ENCODE results near the gene PPHLN1.
A peak's percentile ranks its signal among the peaks of the same experiment; 100 is the strongest.
"Not testable (repeated sequence)": the region's sequence is repeated elsewhere in the genome, so short reads cannot be mapped to it uniquely, and the experiment has no call there.

Gene PPHLN1

GRCh38 chr12:42320796-42321195 is 5.2 kb upstream of the PPHLN1 start:
- H3K27ac ChIP-seq: no peak overlapping the region
- TF ChIP-seq ZFX (IDR thresholded peaks at IDR 0.05; ENCODE audit: borderline replicate concordance) (no peak), CTCF (IDR thresholded peaks at IDR 0.05) (no peak)

GRCh38 chr12:42322567-42322966 is 3.4 kb upstream of the PPHLN1 start:
- H3K27ac ChIP-seq: no peak overlapping the region
- no peak for TF ChIP-seq CTCF (IDR thresholded peaks at IDR 0.05)
- no peak for TF ChIP-seq ZFX (IDR thresholded peaks at IDR 0.05; ENCODE audit: borderline replicate concordance)

GRCh38 chr12:42323856-42324255 is 2.1 kb upstream of the PPHLN1 start:
- H3K27ac ChIP-seq: peak overlapping the region; percentile 86; the same call in 1 of the 2 replicates
- no peak for TF ChIP-seq ZFX (IDR thresholded peaks at IDR 0.05; ENCODE audit: borderline replicate concordance)
- no peak for TF ChIP-seq CTCF (IDR thresholded peaks at IDR 0.05)

GRCh38 chr12:42325326-42325652 is 678 bp upstream of the PPHLN1 start:
- peak overlapping the region; percentile 86 for H3K27ac ChIP-seq
- TF ChIP-seq ZFX (IDR thresholded peaks at IDR 0.05; ENCODE audit: borderline replicate concordance) (no peak), CTCF (IDR thresholded peaks at IDR 0.05) (no peak)

- H3K27ac ChIP-seq: peak overlapping the region; percentile 86
- TF ChIP-seq CTCF (IDR thresholded peaks at IDR 0.05) (no peak), ZFX (IDR thresholded peaks at IDR 0.05; ENCODE audit: borderline replicate concordance) (no peak)
Observed at GRCh38 chr12:42326541-42327226, 717 bp downstream of the PPHLN1 start.

GRCh38 chr12:42327227-42327590 is 1.2 kb downstream of the PPHLN1 start:
- H3K27ac ChIP-seq: peak overlapping the region; percentile 86; the same call in 1 of the 2 replicates
- TF ChIP-seq ZFX (IDR thresholded peaks at IDR 0.05; ENCODE audit: borderline replicate concordance) (no peak), CTCF (IDR thresholded peaks at IDR 0.05) (no peak)

- H3K27ac ChIP-seq: not testable (repeated sequence)
Observed at GRCh38 chr12:42330097-42330496, 4.1 kb downstream of the PPHLN1 start.

Measured in 22Rv1 (cell line).